IMR-90 (cell line): ENCODE measurements around the gene IL5RA. TPM values are rescaled to one million over a fixed set of nuclear protein-coding genes. Genes with fewer than 3 reads are reported as not detected.

Source experiments
- ATAC-seq: fragments of 200-7000 bp; cut with Tn5 transposase; 2 replicates; pipeline ENCODE4 v1.9.1; 2020; ENCODE audit warnings: low read depth, mild to moderate bottlenecking, moderate library complexity
- BruUV-seq: library from RNA; stranded (reverse); fragments of 400-500 nt; replicated peaks from 2 replicates; lab custom pipeline; 2021; lab: Mats Ljungman, UMichigan
- CTCF ChIA-PET: fragments of 300-600 bp; formaldehyde crosslinking; extraction: SDS; loops from one replicate; lab custom pipeline; 2021; ENCODE audit warnings: antibody characterized with exemption; lab: Yijun Ruan, JAX
- POLR2A ChIA-PET: fragments of 300-600 bp; sonication (Branson Sonifier 250); formaldehyde crosslinking; loops from one replicate; lab custom pipeline; 2022; ENCODE audit warnings: antibody characterized with exemption; ENCODE audit not compliant: unreplicated experiment; lab: Charles Lee
- DNase-seq: peaks from one replicate; pipeline ENCODE4 v3.0.0; 2013
- H2AFZ ChIP-seq: replicated peaks from 2 replicates; pipeline ENCODE3; 2013; ENCODE audit warnings: low read length, mild to moderate bottlenecking; ENCODE audit not compliant: poor library complexity
- H2AK5ac ChIP-seq: 2 replicates; pipeline ENCODE4 v1.6.1; 2013; ENCODE audit warnings: low read depth, low read length, inconsistent platforms
- H2AK9ac ChIP-seq: replicated peaks from 2 replicates; pipeline ENCODE3; 2013; ENCODE audit warnings: mild to moderate bottlenecking, low read depth, low read length, moderate library complexity; ENCODE audit not compliant: poor library complexity
- H2BK120ac ChIP-seq: 2 replicates; pipeline ENCODE4 v1.6.1; 2013; ENCODE audit warnings: low read depth, low read length, inconsistent platforms
- H2BK15ac ChIP-seq: 3 replicates; pipeline ENCODE4 v1.6.1; 2013; ENCODE audit warnings: low read depth, low read length, inconsistent platforms
- H2BK20ac ChIP-seq: 2 replicates; pipeline ENCODE4 v1.6.1; 2013; ENCODE audit warnings: low read depth, mild to moderate bottlenecking, inconsistent platforms, low read length, moderate library complexity
- H2BK5ac ChIP-seq: 2 replicates; pipeline ENCODE4 v1.6.1; 2013; ENCODE audit warnings: mild to moderate bottlenecking, low read depth, low read length, inconsistent platforms; ENCODE audit not compliant: poor library complexity, severe bottlenecking
- H3K14ac ChIP-seq: replicated peaks from 2 replicates; pipeline ENCODE4 v1.6.1; 2013; ENCODE audit warnings: low read depth, low read length, inconsistent platforms
- H3K18ac ChIP-seq: 2 replicates; pipeline ENCODE4 v1.6.1; 2013; ENCODE audit warnings: low read depth, low read length, control low read depth
- H3K23ac ChIP-seq: 2 replicates; pipeline ENCODE4 v1.6.1; 2013; ENCODE audit warnings: low read depth, low read length, inconsistent platforms
- H3K27ac ChIP-seq: 2 replicates; pipeline ENCODE4 v1.5.1; 2013; ENCODE audit warnings: mild to moderate bottlenecking, control low read depth, low read length; ENCODE audit not compliant: insufficient read depth
- H3K27me3 ChIP-seq: 2 replicates; pipeline ENCODE4 v1.6.1; 2013; ENCODE audit warnings: low read length; ENCODE audit not compliant: control insufficient read depth, insufficient read depth
- H3K36me3 ChIP-seq: 2 replicates; pipeline ENCODE4 v1.6.1; 2013; ENCODE audit warnings: low read length, mixed read lengths; ENCODE audit not compliant: control insufficient read depth, insufficient read depth
- H3K4ac ChIP-seq: 2 replicates; pipeline ENCODE4 v1.6.1; 2013; ENCODE audit warnings: low read depth, low read length, inconsistent platforms
- H3K4me1 ChIP-seq: 2 replicates; pipeline ENCODE4 v1.6.1; 2013; ENCODE audit warnings: low read length, mixed read lengths; ENCODE audit not compliant: control insufficient read depth, insufficient read depth
- H3K4me2 ChIP-seq: 2 replicates; pipeline ENCODE4 v1.6.1; 2013; ENCODE audit warnings: low read depth, mild to moderate bottlenecking, control low read depth, low read length, moderate library complexity
- H3K4me3 ChIP-seq: 2 replicates; pipeline ENCODE4 v1.5.1; 2013; ENCODE audit warnings: low read depth, mild to moderate bottlenecking, control low read depth, low read length, moderate library complexity; ENCODE audit not compliant: insufficient read depth
- H3K56ac ChIP-seq: 2 replicates; pipeline ENCODE4 v1.6.1; 2013; ENCODE audit warnings: low read length, inconsistent platforms; ENCODE audit not compliant: insufficient read depth; ENCODE audit errors: extremely low read depth
- H3K79me1 ChIP-seq, 2 experiments: 2 replicates each; pipeline ENCODE4 v1.6.1; 2013; ENCODE audit warnings: low read length in 2 of 2, inconsistent platforms in 1 of 2, low read depth in 1 of 2
- H3K9ac ChIP-seq: 2 replicates; pipeline ENCODE4 v1.6.1; 2013; ENCODE audit warnings: low read depth, low read length, control low read depth
- H3K9me1 ChIP-seq: 2 replicates; pipeline ENCODE4 v1.6.1; 2013; ENCODE audit warnings: low read length, inconsistent platforms; ENCODE audit not compliant: insufficient read depth
- H3K9me3 ChIP-seq: 2 replicates; pipeline ENCODE4 v1.6.1; 2013; ENCODE audit warnings: low read length; ENCODE audit not compliant: control insufficient read depth, insufficient read depth
- H4K20me1 ChIP-seq: 2 replicates; pipeline ENCODE4 v1.6.1; 2013; ENCODE audit warnings: low read length, inconsistent platforms; ENCODE audit not compliant: insufficient read depth
- H4K5ac ChIP-seq: 2 replicates; pipeline ENCODE4 v1.6.1; 2013; ENCODE audit warnings: mild to moderate bottlenecking, low read depth, low read length, control low read depth
- H4K8ac ChIP-seq, 2 experiments: 2 replicates each; pipeline ENCODE4 v1.6.1; 2013; ENCODE audit warnings: low read depth in 2 of 2, low read length in 2 of 2, control low read depth in 1 of 2, inconsistent platforms in 1 of 2
- H4K91ac ChIP-seq: 2 replicates; pipeline ENCODE4 v1.6.1; 2013; ENCODE audit warnings: low read depth, low read length, inconsistent platforms; ENCODE audit not compliant: insufficient read depth
- CHD1 ChIP-seq: IDR thresholded peaks from 2 replicates; pipeline ENCODE4 v1.6.1; 2012; ENCODE audit warnings: low read depth, low read length, improper control_type of control experiment
- ELK1 ChIP-seq: fragments of 150-350 bp; IDR thresholded peaks from 2 replicates; pipeline ENCODE4 v1.6.1; 2016; ENCODE audit warnings: low read depth, mild to moderate bottlenecking, low read length, moderate library complexity, borderline replicate concordance
- MAFK ChIP-seq: IDR thresholded peaks from 2 replicates; pipeline ENCODE4 v1.6.1; 2012; ENCODE audit warnings: low read depth, low read length, improper control_type of control experiment
- MAZ ChIP-seq: IDR thresholded peaks from 2 replicates; pipeline ENCODE4 v1.6.1; 2012; ENCODE audit warnings: low read depth, mild to moderate bottlenecking, low read length, improper control_type of control experiment, moderate library complexity, borderline replicate concordance
- MXI1 ChIP-seq: IDR thresholded peaks from 2 replicates; pipeline ENCODE4 v1.6.1; 2012; ENCODE audit warnings: low read depth, mild to moderate bottlenecking, low read length, moderate library complexity, borderline replicate concordance
- NFE2L2 ChIP-seq: fragments of 150-350 bp; IDR thresholded peaks from 2 replicates; pipeline ENCODE4 v1.6.1; 2016; ENCODE audit warnings: low read depth, mild to moderate bottlenecking, low read length
- POLR2A ChIP-seq: IDR thresholded peaks from 2 replicates; pipeline ENCODE4 v1.6.1; 2012; ENCODE audit warnings: mild to moderate bottlenecking, low read depth, low read length
- RAD21 ChIP-seq: IDR thresholded peaks from 2 replicates; pipeline ENCODE4 v1.6.1; 2012; ENCODE audit warnings: low read length, improper control_type of control experiment
- RFX5 ChIP-seq: IDR thresholded peaks from 2 replicates; pipeline ENCODE4 v1.8.0; 2012; ENCODE audit warnings: low read depth, mild to moderate bottlenecking, low read length, moderate library complexity
- WGBS, 2 experiments: methylation state at CpG; one replicate each; pipeline versions ENCODE4 v1.1.5 to v1.1.7; 2013; ENCODE audit warnings: missing lambda C conversion rate in 2 of 2; ENCODE audit not compliant: insufficient read length in 1 of 2; ENCODE audit errors: extremely low coverage in 2 of 2; 5-methylcytosine and 5-hydroxymethylcytosine counted together
- dilution Hi-C: fragments of 300-500 bp; cut with HindIII; formaldehyde crosslinking; loops from one replicate; pipeline ENCODE4 v1.14.3; 2018; ENCODE audit warnings: low sequenced_read_pairs; ENCODE audit not compliant: unreplicated experiment
- in situ Hi-C: fragments of 300-500 bp; cut with MboI; formaldehyde crosslinking; loops from 3 replicates; pipeline ENCODE4 v1.14.3; 2019; ENCODE audit warnings: low sequenced_read_pairs, inconsistent platforms, mixed read lengths
- intact Hi-C: fragments of 100-400 bp; cut with micrococcal nuclease; formaldehyde crosslinking; loops from 2 replicates; pipeline ENCODE4 v1.10.0; 2022
- polyA plus RNA-seq, 3 experiments: library from polyadenylated mRNA; depleted of rRNA; stranded (reverse); fragments of >200 nt; gene quantifications; 2 replicates each; pipeline ENCODE4 v1.2.3, GENCODE V29; 2012; ENCODE audit warnings: low replicate concordance in 1 of 3
- total RNA-seq: library from RNA; depleted of rRNA; stranded (reverse); fragments of >200 nt; gene quantifications from 2 replicates; pipeline ENCODE4 v1.2.3, GENCODE V29; 2012

IL5RA gene
- total and polyA plus RNA-seq, 2 of the 4 experiments (the other 2 are of a cell fraction), result not detected

DNA sequence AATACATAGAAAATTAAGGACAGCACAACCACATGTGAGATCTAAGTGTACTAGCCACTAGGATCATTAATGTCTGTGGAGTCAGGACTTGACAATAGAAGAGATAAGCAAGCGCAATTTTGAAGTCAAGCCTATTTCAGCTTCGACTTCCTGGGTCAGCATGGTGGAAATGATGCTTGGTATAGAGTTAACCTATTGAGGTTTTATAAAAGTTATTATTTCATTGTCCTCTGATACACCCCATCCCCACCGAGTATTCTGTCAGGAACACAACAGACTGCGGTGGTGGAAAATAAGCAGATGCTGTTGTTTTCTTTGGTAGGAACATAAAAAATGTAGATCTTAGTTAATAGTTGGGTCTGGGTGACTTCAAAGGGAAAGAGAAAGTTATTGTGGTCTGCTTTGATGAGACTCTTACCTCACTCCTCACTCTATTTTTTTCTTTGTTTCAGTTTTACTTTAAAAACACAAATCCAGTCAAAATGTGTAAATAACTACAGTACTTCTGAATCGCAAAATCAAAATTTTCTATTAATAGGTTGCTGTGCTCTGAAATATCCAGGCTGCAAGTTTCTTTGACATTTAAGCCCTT lies 82.1 kb downstream of the IL5RA start:
- no peak overlapping the region for H3K4ac ChIP-seq
- no peak overlapping the region for H2BK120ac ChIP-seq
- no peak overlapping the region for H3K18ac ChIP-seq
- no peak overlapping the region for H3K14ac ChIP-seq
- H2AK5ac ChIP-seq, result no peak overlapping the region
- no peak overlapping the region for H3K56ac ChIP-seq
- DNase-seq (no peak), ATAC-seq (no peak)
- H4K8ac ChIP-seq, result no peak overlapping the region
- dilution Hi-C loops (no loop called here), intact Hi-C loops (no loop called here), in situ Hi-C loops (no loop called here)
- H3K9ac ChIP-seq, result no peak overlapping the region
- no peak overlapping the region for H4K5ac ChIP-seq
- no peaks in the 10 kb centered on the region for H3K36me3 ChIP-seq
- no peak overlapping the region for H3K23ac ChIP-seq
- no peak for TF ChIP-seq NFE2L2
- TF ChIP-seq RFX5, result no peak
- no peak for TF ChIP-seq CHD1
- no peak for TF ChIP-seq ELK1
- TF ChIP-seq MXI1, result no peak
- TF ChIP-seq MAFK, result no peak
- TF ChIP-seq MAZ, result no peak
- no peak for TF ChIP-seq POLR2A
- no peak for TF ChIP-seq RAD21
- no peak overlapping the region for H2AK9ac ChIP-seq
- peaks cover 4% of the 10 kb centered on the region; the same call in 1 of the 2 replicates for H3K4me1 ChIP-seq
- POLR2A ChIA-PET, result no interaction called here
- no peaks in the 10 kb centered on the region for H3K9me3 ChIP-seq
- no peak overlapping the region for H2BK5ac ChIP-seq
- H3K79me1 ChIP-seq, result no peaks in the 10 kb centered on the region
- CTCF ChIA-PET, result no interaction called here
- H3K4me2 ChIP-seq, result no peak overlapping the region
- BruUV-seq, result no TSS peak
- H2BK20ac ChIP-seq, result no peak overlapping the region
- no peak overlapping the region for H2BK15ac ChIP-seq
- no peak overlapping the region for H4K91ac ChIP-seq
- H3K27ac ChIP-seq, result no peak overlapping the region
- WGBS, 2 experiments, result no CpG with 5 or more reads among the region's 5 CpGs
- H4K20me1 ChIP-seq, result no peaks in the 10 kb centered on the region
- H2AFZ ChIP-seq, result no peak overlapping the region
- no peaks in the 10 kb centered on the region for H3K27me3 ChIP-seq
- no peak overlapping the region for H3K4me3 ChIP-seq
- H3K9me1 ChIP-seq, result no peaks in the 10 kb centered on the region
